Measurements from ENCODE around the gene USP15.

The USP15 gene

GRCh38 chr12:62217466-62218194, 42.6 kb upstream of the USP15 start:
- Histone ChIP-seq H3K27ac (no peak overlapping the region), H3K4me1 (no peaks in the 10 kb centered on the region), H3K36me3 (no peaks in the 10 kb centered on the region), H3K27me3 (no peaks in the 10 kb centered on the region), H3K9me3 (no peaks in the 10 kb centered on the region), H3K4me3 (no peak overlapping the region)
- no peak for TF ChIP-seq CTCF (IDR thresholded peaks at IDR 0.05)
- DNase-seq: no peak
- intact Hi-C loops (cut with DNase I; ENCODE audit: low total_unique reads): no loop called here

GRCh38 chr12:62221107-62221506, 39.1 kb upstream of the USP15 start:
- no peaks in the 10 kb centered on the region for H3K9me3 ChIP-seq
- intact Hi-C loops (cut with DNase I; ENCODE audit: low total_unique reads): no loop called here
- H3K27me3 ChIP-seq: no peaks in the 10 kb centered on the region
- H3K27ac ChIP-seq: no peak overlapping the region
- no peak overlapping the region for H3K4me3 ChIP-seq
- TF ChIP-seq CTCF (IDR thresholded peaks at IDR 0.05): no peak
- no peaks in the 10 kb centered on the region for H3K36me3 ChIP-seq
- H3K4me1 ChIP-seq: no peaks in the 10 kb centered on the region
- no peak for DNase-seq

GRCh38 chr12:62224601-62225000, 35.6 kb upstream of the USP15 start:
- no peaks in the 10 kb centered on the region for H3K27me3 ChIP-seq
- H3K36me3 ChIP-seq: no peaks in the 10 kb centered on the region
- intact Hi-C loops (cut with DNase I; ENCODE audit: low total_unique reads): no loop called here
- H3K27ac ChIP-seq: no peak overlapping the region
- no peak overlapping the region for H3K4me3 ChIP-seq
- no peaks in the 10 kb centered on the region for H3K4me1 ChIP-seq
- DNase-seq: no peak
- no peak for TF ChIP-seq CTCF (IDR thresholded peaks at IDR 0.05)
- H3K9me3 ChIP-seq: no peaks in the 10 kb centered on the region

GRCh38 chr12:62227091-62227490, 33.1 kb upstream of the USP15 start:
- intact Hi-C loops (cut with DNase I; ENCODE audit: low total_unique reads): no loop called here
- no peaks in the 10 kb centered on the region for H3K9me3 ChIP-seq
- no peak overlapping the region for H3K27ac ChIP-seq
- no peaks in the 10 kb centered on the region for H3K4me1 ChIP-seq
- H3K27me3 ChIP-seq: no peaks in the 10 kb centered on the region
- no peak for DNase-seq
- TF ChIP-seq CTCF (IDR thresholded peaks at IDR 0.05): no peak
- no peaks in the 10 kb centered on the region for H3K36me3 ChIP-seq
- no peak overlapping the region for H3K4me3 ChIP-seq

GRCh38 chr12:62230652-62231051, 29.6 kb upstream of the USP15 start:
- H3K27me3 ChIP-seq: no peaks in the 10 kb centered on the region
- no peak for DNase-seq
- no peaks in the 10 kb centered on the region for H3K9me3 ChIP-seq
- H3K4me3 ChIP-seq: no peak overlapping the region
- no peaks in the 10 kb centered on the region for H3K4me1 ChIP-seq
- intact Hi-C loops (cut with DNase I; ENCODE audit: low total_unique reads): no loop called here
- no peak overlapping the region for H3K27ac ChIP-seq
- no peaks in the 10 kb centered on the region for H3K36me3 ChIP-seq
- TF ChIP-seq CTCF (IDR thresholded peaks at IDR 0.05): no peak
